Progenitor cell of endocrine pancreas (in vitro differentiated cells): ENCODE measurements around the gene MAL. TPM values are rescaled to one million over a fixed set of nuclear protein-coding genes. Genes with fewer than 3 reads are reported as not detected.

Experiments used
- DNase-seq: peaks from one replicate; pipeline ENCODE4 v3.0.0; 2021; ENCODE audit warnings: low spot score; ENCODE audit not compliant: unreplicated experiment
- H3K27ac Mint-ChIP-seq: 2 replicates; pipeline ENCODE4 v1.8.0; 2021; ENCODE audit warnings: mild to moderate bottlenecking, moderate library complexity, mixed read lengths
- H3K27me3 Mint-ChIP-seq: 2 replicates; pipeline ENCODE4 v1.8.0; 2021; ENCODE audit warnings: mixed read lengths
- H3K36me3 Mint-ChIP-seq: 2 replicates; pipeline ENCODE4 v1.8.0; 2022; ENCODE audit warnings: mixed read lengths; ENCODE audit not compliant: insufficient read depth
- H3K4me1 Mint-ChIP-seq: 2 replicates; pipeline ENCODE4 v1.8.0; 2021; ENCODE audit warnings: low read depth, mixed read lengths
- H3K4me3 Mint-ChIP-seq: 2 replicates; pipeline ENCODE4 v1.8.0; 2021; ENCODE audit warnings: low read depth, mild to moderate bottlenecking, moderate library complexity, mixed read lengths
- H3K9me3 Mint-ChIP-seq: 2 replicates; pipeline ENCODE4 v1.8.0; 2021; ENCODE audit warnings: low read depth, mixed read lengths
- CTCF ChIP-seq: fragments of 200-600 bp; sonication (generic); IDR thresholded peaks from one replicate; pipeline ENCODE4 v1.5.0; 2021; ENCODE audit warnings: antibody characterized with exemption, mild to moderate bottlenecking; ENCODE audit not compliant: unreplicated experiment
- total RNA-seq: library from RNA; stranded (reverse); gene quantifications from 2 replicates; pipeline ENCODE4 v1.2.1, GENCODE V29; 2021

The MAL gene
- total RNA-seq, 1 donor from 2014 or later: not detected

GRCh38 chr2:95029898-95030341 lies 4.4 kb downstream of the MAL start:
- H3K4me1 Mint-ChIP-seq: peaks cover 8% of the 10 kb centered on the region
- H3K9me3 Mint-ChIP-seq: no peaks in the 10 kb centered on the region
- no peak for DNase-seq
- no peak overlapping the region for H3K27ac Mint-ChIP-seq
- H3K36me3 Mint-ChIP-seq: no peaks in the 10 kb centered on the region
- no peak overlapping the region for H3K4me3 Mint-ChIP-seq
- peaks cover 69% of the 10 kb centered on the region for H3K27me3 Mint-ChIP-seq
- TF ChIP-seq CTCF: no peak

GRCh38 chr2:95030496-95030895 lies 5.0 kb downstream of the MAL start:
- TF ChIP-seq CTCF: no peak
- Mint-ChIP-seq H3K4me1 (peaks cover 8% of the 10 kb centered on the region), H3K36me3 (no peaks in the 10 kb centered on the region), H3K4me3 (no peak overlapping the region), H3K9me3 (no peaks in the 10 kb centered on the region), H3K27ac (no peak overlapping the region), H3K27me3 (peaks cover 70% of the 10 kb centered on the region)
- DNase-seq: no peak

- Mint-ChIP-seq H3K4me3 (no peak overlapping the region), H3K4me1 (peaks cover 3% of the 10 kb centered on the region), H3K9me3 (no peaks in the 10 kb centered on the region), H3K27ac (no peak overlapping the region), H3K36me3 (no peaks in the 10 kb centered on the region), H3K27me3 (peaks cover 68% of the 10 kb centered on the region)
- TF ChIP-seq CTCF: no peak
- DNase-seq: no peak
These were observed 5.7 kb downstream of the MAL start for GRCh38 chr2:95031076-95031725.

- peaks cover 5% of the 10 kb centered on the region for H3K9me3 Mint-ChIP-seq
- H3K4me1 Mint-ChIP-seq: peaks cover under 1% of the 10 kb centered on the region
- no peak for DNase-seq
- no peak for TF ChIP-seq CTCF
- peaks cover 68% of the 10 kb centered on the region for H3K27me3 Mint-ChIP-seq
- no peaks in the 10 kb centered on the region for H3K36me3 Mint-ChIP-seq
- no peak overlapping the region for H3K4me3 Mint-ChIP-seq
- H3K27ac Mint-ChIP-seq: peak overlapping the region; percentile 20
These were observed 6.2 kb downstream of the MAL start for GRCh38 chr2:95031726-95032116.

- Mint-ChIP-seq H3K4me3 (no peak overlapping the region), H3K9me3 (peaks cover 11% of the 10 kb centered on the region), H3K27me3 (peaks cover 62% of the 10 kb centered on the region), H3K4me1 (no peaks in the 10 kb centered on the region), H3K36me3 (no peaks in the 10 kb centered on the region), H3K27ac (no peak overlapping the region)
- TF ChIP-seq CTCF: no peak
- no peak for DNase-seq
These were observed 6.8 kb downstream of the MAL start for GRCh38 chr2:95032341-95032740.
